HG02884 (cell line): Measurements from ENCODE around the gene FOSL2.

ENCODE experiments used
- ATAC-seq: cut with Tn5 transposase; IDR thresholded peaks from one replicate; pipeline ENCODE4 v1.9.1; 2021; ENCODE audit warnings: mild to moderate bottlenecking, moderate library complexity; ENCODE audit not compliant: unreplicated experiment

The FOSL2 gene

DNA sequence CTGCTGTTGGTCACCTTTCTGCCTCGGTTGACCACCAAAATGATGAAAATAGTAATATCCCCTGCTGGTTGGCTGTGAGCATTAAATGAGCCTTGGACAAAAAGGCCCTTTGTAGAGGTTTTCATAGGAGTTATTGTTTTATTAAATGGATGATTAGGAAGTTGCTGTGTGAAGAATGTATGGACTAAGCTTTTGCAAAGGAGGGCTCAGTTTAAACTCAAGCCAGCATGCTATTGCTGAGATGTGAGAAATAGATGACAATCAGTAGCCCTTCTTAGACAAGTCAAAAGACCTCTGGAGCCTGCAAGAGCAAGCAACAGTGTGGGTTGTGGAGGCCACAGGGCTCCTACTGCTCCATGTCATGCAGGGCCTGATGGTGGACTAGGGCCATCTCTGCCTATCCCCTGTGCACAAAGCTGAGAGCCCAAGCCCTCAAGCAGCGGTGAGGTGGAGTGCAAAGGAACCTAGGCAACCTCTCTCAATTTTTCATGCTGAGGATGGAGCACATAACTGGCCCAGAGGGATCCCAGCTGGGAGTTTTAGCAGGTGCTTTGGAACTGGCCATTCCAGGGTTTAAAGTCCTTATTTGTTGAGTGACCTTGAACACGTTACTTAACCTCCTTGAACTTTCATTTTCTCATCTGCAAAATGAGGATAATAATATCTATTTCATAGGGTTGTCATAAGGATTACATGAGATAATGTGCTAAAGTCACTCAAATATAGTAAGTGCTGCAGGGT lies 37.1 kb downstream of the FOSL2 start:
- no peak for ATAC-seq

GRCh38 chr2:28430377-28430765 lies 37.7 kb downstream of the FOSL2 start:
- no peak for ATAC-seq

DNA sequence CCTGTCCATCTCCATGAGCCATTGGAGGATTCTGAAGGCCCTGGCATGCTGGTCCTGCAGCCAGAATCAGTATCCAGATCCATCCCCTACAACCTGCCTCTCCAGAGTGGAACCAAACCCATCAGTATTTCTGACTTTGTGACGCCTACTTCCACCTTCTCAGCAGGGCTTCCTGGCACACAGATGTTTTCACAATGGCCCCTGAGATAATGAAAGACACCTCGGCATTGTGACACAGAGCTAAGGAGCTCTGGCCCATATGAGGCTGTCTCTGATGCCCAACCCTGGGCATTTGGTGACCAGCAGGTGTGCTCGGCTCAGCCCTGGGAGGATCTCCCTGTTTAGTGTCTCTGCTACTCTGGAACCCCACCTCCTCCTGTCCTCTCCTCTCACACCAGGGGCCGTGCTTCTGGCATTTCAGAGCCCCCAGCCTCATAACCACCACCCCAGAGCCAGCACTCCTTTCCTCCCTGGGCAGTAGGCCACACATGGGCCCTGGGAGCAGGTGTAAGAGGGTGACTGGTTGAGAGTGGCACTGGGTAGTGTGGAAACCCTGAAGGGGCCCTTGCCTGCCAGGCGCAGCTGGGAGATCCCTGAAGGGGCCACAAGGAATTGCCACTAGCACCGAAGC lies 38.2 kb downstream of the FOSL2 start:
- ATAC-seq: no peak

- ATAC-seq: no peak
These were observed 39.1 kb downstream of the FOSL2 start for GRCh38 chr2:28431741-28432140.

GRCh38 chr2:28432362-28432761 lies 39.7 kb downstream of the FOSL2 start:
- no peak for ATAC-seq

- no peak for ATAC-seq
These were observed 40.6 kb downstream of the FOSL2 start for GRCh38 chr2:28433215-28433614.

DNA sequence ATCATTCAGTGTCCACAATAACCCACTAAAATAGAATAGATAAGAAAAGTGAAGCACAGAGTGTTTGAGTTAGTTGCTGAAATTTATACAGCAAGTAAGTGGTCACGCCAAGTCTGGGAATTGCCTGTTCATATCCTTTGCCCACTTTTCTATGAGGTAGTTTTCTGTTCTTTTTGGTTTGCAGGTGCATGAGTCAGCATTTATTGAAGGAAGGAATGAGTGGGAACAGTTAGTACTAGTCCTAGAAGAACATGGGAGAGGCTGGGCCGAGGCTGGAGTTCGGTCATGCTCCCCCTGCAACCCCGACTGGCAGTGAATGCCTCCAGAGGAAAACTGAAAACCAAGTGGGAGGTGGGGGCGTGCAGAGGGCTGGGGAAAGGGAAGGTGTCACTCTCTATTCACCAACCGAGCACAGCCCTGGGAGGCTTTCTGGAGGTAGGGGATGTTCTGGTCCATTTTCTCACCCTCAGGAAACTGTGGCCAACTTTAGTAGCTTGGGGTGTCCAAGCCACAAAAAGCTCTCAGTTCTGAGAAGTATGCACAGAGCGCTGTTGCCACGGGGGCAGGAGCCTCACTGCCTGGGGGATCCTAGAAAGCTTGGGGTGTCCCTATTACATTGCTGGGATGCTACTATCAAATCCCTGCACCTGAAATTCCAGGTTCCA lies 41.4 kb downstream of the FOSL2 start:
- ATAC-seq: no peak

- no peak for ATAC-seq
These were observed 41.9 kb downstream of the FOSL2 start for GRCh38 chr2:28434600-28434989.

DNA sequence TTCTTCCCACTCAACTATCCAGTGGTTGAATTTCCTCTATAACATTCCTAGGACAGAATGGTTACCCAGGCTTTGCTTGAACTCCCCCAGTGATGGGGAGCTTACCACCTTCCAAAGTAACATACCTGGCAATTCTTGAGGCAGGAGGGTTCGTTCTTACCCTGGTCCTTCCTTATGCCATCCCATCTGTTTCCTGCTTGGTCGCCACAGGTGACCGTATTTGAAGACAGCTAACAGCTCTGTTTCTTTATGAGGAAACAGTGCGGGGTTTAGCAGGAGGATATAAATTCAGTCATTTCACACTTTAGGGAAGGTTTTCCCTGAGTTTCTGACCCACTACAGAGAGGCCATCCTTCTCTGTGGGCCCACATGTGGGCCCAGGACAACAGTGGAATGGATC lies 42.6 kb downstream of the FOSL2 start:
- no peak for ATAC-seq

DNA sequence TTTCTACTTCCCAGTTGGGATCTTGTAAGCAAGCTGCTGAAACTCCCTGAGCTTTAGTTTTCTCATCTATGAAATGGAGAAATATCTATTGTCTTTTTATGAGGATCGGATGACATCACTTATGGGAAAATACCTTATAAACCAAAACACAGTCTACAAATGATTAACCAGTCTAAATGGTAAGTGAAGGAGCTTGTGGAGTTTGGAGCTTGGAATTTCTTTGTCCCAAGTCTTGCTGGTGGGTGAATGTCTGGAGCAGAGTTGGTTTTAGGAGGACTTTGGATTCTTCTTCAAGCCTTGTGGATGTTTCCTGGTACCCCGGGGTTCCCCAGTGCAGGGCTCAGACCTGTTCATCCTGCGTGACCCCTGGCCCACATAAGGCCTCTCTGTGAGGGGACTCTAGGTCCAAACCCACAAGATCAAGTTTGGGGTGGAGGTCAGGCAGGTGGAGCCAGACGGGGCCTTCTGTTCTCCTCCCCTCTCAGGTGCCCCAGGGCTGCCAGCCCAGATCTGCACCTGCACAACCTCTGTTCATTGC lies 43.2 kb downstream of the FOSL2 start:
- ATAC-seq: no peak

DNA sequence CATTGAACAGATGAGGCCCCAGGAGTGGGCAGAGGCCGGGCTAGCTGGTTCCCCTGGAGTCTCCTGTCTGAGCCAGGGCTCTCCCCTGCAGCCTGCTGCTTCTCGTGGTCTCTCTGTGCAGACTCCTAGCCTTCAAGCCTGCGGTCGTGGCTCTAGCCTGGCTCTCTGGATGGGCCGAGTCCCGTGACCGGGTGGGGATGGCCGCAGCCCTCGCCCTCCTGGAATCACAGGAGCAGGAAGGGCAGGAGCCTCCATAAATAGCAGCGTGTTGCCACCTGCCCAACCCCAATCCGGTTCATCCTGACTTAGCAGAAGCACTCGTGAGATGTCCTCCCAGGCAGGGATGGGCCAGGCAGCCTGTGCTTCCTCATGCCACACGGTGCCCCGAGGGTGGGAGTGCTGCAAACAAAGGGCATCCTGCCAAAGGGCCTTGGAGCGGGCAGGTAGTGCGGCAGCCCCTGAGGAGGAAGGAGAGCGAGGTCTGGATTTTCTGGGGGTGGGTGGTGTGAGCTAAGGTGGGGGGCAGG lies 43.9 kb downstream of the FOSL2 start:
- ATAC-seq: no peak

DNA sequence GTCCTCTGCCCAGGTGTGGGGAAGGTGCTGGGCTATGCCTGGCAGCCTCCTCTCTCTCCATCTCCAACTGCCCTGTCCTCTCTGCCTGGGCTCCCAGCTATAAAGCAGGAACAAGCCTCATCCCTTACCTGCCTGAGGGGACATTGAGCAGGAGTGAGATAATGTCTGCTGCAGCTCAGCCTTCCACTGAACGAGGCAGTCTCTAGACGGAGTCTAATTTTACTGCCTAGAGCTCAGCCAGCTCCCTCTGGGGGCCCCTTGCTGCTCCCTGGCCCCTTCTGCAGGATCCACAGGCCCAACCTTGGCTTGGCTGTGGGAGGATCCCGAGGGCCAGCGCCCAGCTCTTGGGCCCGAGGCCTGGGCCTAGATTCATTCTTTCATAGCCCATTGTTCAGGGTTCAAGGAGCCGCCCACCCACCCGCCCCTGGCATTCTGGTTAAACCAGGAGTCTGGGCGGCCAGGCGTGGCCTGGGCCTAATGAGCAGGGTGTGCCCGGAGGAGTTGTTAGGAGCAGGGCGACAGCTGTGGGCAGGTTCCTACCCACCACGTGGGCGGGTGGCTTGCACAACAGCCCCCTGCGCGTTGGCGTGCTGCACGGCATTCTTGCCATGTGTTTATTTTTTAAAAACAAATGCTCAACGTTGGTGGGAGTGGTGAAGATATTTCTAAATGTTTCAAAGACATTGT lies 44.6 kb downstream of the FOSL2 start:
- ATAC-seq: no peak

- ATAC-seq: no peak
These were observed 45.3 kb downstream of the FOSL2 start for GRCh38 chr2:28437918-28438317.

GRCh38 chr2:28438532-28439063 lies 45.9 kb downstream of the FOSL2 start:
- ATAC-seq: no peak

- no peak for ATAC-seq
These were observed 46.5 kb downstream of the FOSL2 start for GRCh38 chr2:28439127-28439526.

DNA sequence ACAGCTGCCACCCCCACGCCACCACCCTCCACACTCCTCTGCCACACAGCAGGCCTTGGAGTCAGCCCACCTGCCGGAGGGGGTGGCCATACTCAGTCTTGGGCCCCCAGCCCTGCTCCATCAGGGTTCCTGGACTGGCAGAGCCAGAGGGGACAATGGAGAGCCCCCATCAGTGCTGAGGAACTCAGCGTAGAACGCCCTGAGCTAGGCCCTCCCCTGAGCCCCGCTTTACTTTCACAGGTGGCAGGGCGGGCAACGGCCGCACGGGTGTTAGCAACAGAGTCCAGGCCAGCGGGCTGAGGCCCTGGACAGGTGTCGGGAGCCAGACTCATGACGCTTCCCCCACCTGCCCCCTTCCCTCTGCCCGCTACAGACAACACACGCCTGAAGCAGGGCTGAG lies 47.1 kb downstream of the FOSL2 start:
- no peak for ATAC-seq

DNA sequence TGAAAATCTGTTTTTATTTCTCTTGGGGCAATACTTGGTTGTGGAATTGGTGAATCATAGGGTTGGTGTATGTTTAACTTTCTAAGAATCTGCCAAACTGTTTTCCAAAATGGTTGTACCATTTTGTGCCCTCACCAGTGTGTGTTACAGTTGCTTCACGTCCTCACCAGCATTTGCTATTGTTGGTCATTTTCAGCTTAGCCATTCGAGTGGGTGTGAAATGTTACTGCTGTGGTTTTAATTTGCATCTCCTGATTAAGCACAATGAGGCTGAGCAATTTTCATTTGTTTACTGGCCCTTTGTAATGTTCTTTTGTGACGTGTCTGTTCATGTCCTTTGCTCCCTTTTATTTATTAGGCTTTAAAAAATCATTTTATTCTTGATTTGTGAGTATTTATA lies 49.7 kb downstream of the FOSL2 start:
- no peak for ATAC-seq

DNA sequence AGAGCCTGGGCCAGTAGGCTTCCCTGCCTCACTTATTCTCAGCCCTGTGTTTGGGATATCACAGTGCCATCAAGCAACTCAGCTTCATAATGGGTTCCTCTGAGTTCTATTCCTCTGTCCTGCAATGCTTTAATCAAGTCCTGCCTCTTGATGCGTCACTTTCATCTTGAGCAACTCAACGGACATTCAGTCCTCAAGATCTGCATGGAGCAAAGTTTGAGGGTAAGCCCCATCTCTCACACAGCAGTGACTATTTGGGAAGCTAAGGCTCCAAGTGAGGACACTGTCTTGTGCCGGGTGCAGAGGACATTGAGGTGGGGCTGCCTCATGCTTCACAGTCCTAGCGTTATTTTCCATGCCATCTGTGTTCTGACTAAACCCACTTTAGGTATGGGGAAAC lies 52.3 kb downstream of the FOSL2 start:
- no peak for ATAC-seq

GRCh38 chr2:28445448-28446258 lies 53.0 kb downstream of the FOSL2 start:
- no peak for ATAC-seq

DNA sequence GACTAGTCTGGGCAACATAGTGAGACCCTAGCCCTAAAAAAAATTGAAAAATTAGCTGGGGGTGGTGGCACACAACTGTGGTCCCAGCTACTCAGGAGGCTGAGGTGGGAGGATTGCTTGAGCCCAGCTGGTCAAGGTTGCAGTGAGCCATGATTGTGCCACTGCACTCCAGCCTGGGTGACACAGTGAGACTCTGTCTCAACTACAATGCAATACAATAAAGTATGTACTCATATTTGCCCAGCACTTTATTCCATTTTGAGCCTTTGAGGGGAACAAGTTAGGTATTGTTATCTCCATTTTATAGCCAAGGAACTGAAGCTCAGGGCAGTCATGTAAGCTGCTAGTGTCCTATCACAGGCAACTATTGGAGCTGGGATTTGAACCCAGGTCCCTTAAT lies 53.9 kb downstream of the FOSL2 start:
- ATAC-seq: no peak
